DOHH2 (cell line): ENCODE results near the gene AGTRAP.

ENCODE experiments used
- H3F3A ChIP-seq: fragments of 200-600 bp; sonication (generic), shearing (Covaris generic); 2 replicates; pipeline ENCODE4 v1.6.0; 2016; ENCODE audit warnings: antibody characterized with exemption, mild to moderate bottlenecking; ENCODE audit not compliant: control insufficient read depth, insufficient read depth
- H3K27ac ChIP-seq: fragments of 200-600 bp; sonication (generic); 2 replicates; pipeline ENCODE4 v1.5.1; 2014; ENCODE audit warnings: low read depth, mild to moderate bottlenecking, low read length, moderate library complexity
- H3K27me3 ChIP-seq: fragments of 200-600 bp; sonication (generic); 2 replicates; pipeline ENCODE4 v1.6.1; 2014; ENCODE audit warnings: mild to moderate bottlenecking, low read length, mixed read lengths; ENCODE audit not compliant: control insufficient read depth
- H3K36me3 ChIP-seq: fragments of 200-600 bp; sonication (generic); 2 replicates; pipeline ENCODE4 v1.6.1; 2014; ENCODE audit warnings: mild to moderate bottlenecking, low read length, moderate library complexity, mixed read lengths; ENCODE audit not compliant: control insufficient read depth
- H3K4me1 ChIP-seq: fragments of 200-600 bp; sonication (generic); 2 replicates; pipeline ENCODE4 v1.6.1; 2014; ENCODE audit warnings: mild to moderate bottlenecking, low read length, mixed read lengths; ENCODE audit not compliant: control insufficient read depth
- H3K4me2 ChIP-seq: fragments of 200-600 bp; sonication (generic); 2 replicates; pipeline ENCODE4 v1.6.0; 2014; ENCODE audit warnings: mild to moderate bottlenecking, low read length, moderate library complexity
- H3K4me3 ChIP-seq: fragments of 200-600 bp; sonication (generic); 2 replicates; pipeline ENCODE4 v1.5.1; 2014; ENCODE audit warnings: mild to moderate bottlenecking, low read length, mixed read lengths
- H3K79me2 ChIP-seq: fragments of 200-600 bp; sonication (generic); 2 replicates; pipeline ENCODE4 v1.6.1; 2014; ENCODE audit warnings: mild to moderate bottlenecking, low read length, mixed read lengths; ENCODE audit not compliant: control insufficient read depth
- H3K9me2 ChIP-seq: fragments of 200-600 bp; sonication (generic); replicated peaks from 2 replicates; pipeline ENCODE4 v1.6.1; 2014; ENCODE audit warnings: mild to moderate bottlenecking, low read length, mixed read lengths; ENCODE audit not compliant: control insufficient read depth
- H3K9me3 ChIP-seq: fragments of 200-600 bp; sonication (generic); 2 replicates; pipeline ENCODE4 v1.6.1; 2014; ENCODE audit warnings: antibody characterized with exemption, low read length, mixed read lengths; ENCODE audit not compliant: control insufficient read depth, insufficient read depth
- H4K20me1 ChIP-seq: fragments of 200-600 bp; sonication (generic); 2 replicates; pipeline ENCODE4 v1.6.0; 2014; ENCODE audit warnings: low read depth, mild to moderate bottlenecking, antibody characterized with exemption, low read length, moderate library complexity; ENCODE audit not compliant: control insufficient read depth, insufficient read depth
- EZH2phosphoT487 ChIP-seq: fragments of 200-600 bp; sonication (generic); IDR thresholded peaks from 2 replicates; pipeline ENCODE4 v1.6.1; 2017; ENCODE audit warnings: borderline replicate concordance, mild to moderate bottlenecking, antibody characterized with exemption, low read length, moderate library complexity, mixed read lengths
- TF ChIP-seq, protein P1 (sequence below): fragments of 200-600 bp; sonication (generic); IDR thresholded peaks from one replicate; pipeline ENCODE4 v1.5.1; 2014; ENCODE audit warnings: antibody characterized with exemption, mild to moderate bottlenecking, low read depth, low read length; ENCODE audit not compliant: poor library complexity, severe bottlenecking

The AGTRAP gene

GRCh38 chr1:11704691-11705475 lies 31.1 kb upstream of the AGTRAP start:
- no peaks in the 10 kb centered on the region for H3K9me2 ChIP-seq
- H3K9me3 ChIP-seq: no peaks in the 10 kb centered on the region
- peaks cover 7% of the 10 kb centered on the region; the same call in 1 of the 2 replicates for H3K27me3 ChIP-seq
- TF ChIP-seq, protein P1, sequence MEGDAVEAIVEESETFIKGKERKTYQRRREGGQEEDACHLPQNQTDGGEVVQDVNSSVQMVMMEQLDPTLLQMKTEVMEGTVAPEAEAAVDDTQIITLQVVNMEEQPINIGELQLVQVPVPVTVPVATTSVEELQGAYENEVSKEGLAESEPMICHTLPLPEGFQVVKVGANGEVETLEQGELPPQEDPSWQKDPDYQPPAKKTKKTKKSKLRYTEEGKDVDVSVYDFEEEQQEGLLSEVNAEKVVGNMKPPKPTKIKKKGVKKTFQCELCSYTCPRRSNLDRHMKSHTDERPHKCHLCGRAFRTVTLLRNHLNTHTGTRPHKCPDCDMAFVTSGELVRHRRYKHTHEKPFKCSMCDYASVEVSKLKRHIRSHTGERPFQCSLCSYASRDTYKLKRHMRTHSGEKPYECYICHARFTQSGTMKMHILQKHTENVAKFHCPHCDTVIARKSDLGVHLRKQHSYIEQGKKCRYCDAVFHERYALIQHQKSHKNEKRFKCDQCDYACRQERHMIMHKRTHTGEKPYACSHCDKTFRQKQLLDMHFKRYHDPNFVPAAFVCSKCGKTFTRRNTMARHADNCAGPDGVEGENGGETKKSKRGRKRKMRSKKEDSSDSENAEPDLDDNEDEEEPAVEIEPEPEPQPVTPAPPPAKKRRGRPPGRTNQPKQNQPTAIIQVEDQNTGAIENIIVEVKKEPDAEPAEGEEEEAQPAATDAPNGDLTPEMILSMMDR: no peak
- no peak for TF ChIP-seq EZH2phosphoT487
- H3K4me1 ChIP-seq: no peaks in the 10 kb centered on the region
- no peaks in the 10 kb centered on the region for H3K36me3 ChIP-seq
- no peaks in the 10 kb centered on the region for H4K20me1 ChIP-seq
- no peak overlapping the region for H3K4me3 ChIP-seq
- no peak overlapping the region for H3K27ac ChIP-seq
- no peak overlapping the region for H3K4me2 ChIP-seq
- no peaks in the 10 kb centered on the region for H3K79me2 ChIP-seq
- no peaks in the 10 kb centered on the region for H3F3A ChIP-seq

DNA sequence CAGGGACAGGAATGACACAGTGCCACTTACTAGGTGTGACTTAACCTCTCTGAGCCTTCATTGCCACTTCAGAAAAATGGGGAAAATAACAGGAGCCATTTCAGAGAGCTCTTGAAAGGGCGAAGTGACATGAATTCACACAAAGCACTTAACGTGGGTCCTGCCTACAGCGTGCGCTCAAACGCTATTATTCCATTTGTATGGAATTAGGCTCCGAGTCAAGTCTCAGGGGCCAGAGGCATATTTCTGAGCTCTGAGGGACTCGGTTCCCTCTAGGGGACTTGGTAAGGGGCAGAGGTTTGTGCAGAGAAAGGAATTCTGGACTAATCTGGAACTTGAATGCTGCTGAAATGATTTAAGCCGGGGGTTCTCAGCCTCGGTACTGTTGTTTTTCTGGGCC lies 30.3 kb upstream of the AGTRAP start:
- Histone ChIP-seq H3K79me2 (no peaks in the 10 kb centered on the region), H3K4me2 (no peak overlapping the region), H3K4me1 (no peaks in the 10 kb centered on the region), H3K36me3 (no peaks in the 10 kb centered on the region), H3K4me3 (no peak overlapping the region), H3K27me3 (peaks cover 7% of the 10 kb centered on the region; the same call in 1 of the 2 replicates), H4K20me1 (no peaks in the 10 kb centered on the region), H3K9me3 (no peaks in the 10 kb centered on the region), H3K9me2 (no peaks in the 10 kb centered on the region), H3F3A (no peaks in the 10 kb centered on the region), H3K27ac (no peak overlapping the region)
- TF ChIP-seq, protein P1: no peak
- TF ChIP-seq EZH2phosphoT487: no peak

- no peaks in the 10 kb centered on the region for H3K9me3 ChIP-seq
- no peaks in the 10 kb centered on the region for H3F3A ChIP-seq
- no peak overlapping the region for H3K4me2 ChIP-seq
- no peak overlapping the region for H3K27ac ChIP-seq
- no peaks in the 10 kb centered on the region for H3K9me2 ChIP-seq
- no peaks in the 10 kb centered on the region for H4K20me1 ChIP-seq
- H3K36me3 ChIP-seq: no peaks in the 10 kb centered on the region
- H3K4me3 ChIP-seq: no peak overlapping the region
- H3K27me3 ChIP-seq: peaks cover 7% of the 10 kb centered on the region; the same call in 1 of the 2 replicates
- H3K79me2 ChIP-seq: no peaks in the 10 kb centered on the region
- no peaks in the 10 kb centered on the region for H3K4me1 ChIP-seq
- TF ChIP-seq, protein P1: no peak
- TF ChIP-seq EZH2phosphoT487: no peak
Observed at GRCh38 chr1:11706292-11706691, 29.6 kb upstream of the AGTRAP start.
